Erythroblast (primary cell): ENCODE data around the gene SPOCK1.

Experiments
- GATA1 ChIP-seq: IDR thresholded peaks from 2 replicates; pipeline ENCODE4 v1.6.1; 2011; ENCODE audit warnings: low read depth, mild to moderate bottlenecking, control low read depth, low read length, moderate library complexity
- POLR2A ChIP-seq: IDR thresholded peaks from 2 replicates; pipeline ENCODE4 v1.6.1; 2011; ENCODE audit warnings: mild to moderate bottlenecking, low read length

DNA sequence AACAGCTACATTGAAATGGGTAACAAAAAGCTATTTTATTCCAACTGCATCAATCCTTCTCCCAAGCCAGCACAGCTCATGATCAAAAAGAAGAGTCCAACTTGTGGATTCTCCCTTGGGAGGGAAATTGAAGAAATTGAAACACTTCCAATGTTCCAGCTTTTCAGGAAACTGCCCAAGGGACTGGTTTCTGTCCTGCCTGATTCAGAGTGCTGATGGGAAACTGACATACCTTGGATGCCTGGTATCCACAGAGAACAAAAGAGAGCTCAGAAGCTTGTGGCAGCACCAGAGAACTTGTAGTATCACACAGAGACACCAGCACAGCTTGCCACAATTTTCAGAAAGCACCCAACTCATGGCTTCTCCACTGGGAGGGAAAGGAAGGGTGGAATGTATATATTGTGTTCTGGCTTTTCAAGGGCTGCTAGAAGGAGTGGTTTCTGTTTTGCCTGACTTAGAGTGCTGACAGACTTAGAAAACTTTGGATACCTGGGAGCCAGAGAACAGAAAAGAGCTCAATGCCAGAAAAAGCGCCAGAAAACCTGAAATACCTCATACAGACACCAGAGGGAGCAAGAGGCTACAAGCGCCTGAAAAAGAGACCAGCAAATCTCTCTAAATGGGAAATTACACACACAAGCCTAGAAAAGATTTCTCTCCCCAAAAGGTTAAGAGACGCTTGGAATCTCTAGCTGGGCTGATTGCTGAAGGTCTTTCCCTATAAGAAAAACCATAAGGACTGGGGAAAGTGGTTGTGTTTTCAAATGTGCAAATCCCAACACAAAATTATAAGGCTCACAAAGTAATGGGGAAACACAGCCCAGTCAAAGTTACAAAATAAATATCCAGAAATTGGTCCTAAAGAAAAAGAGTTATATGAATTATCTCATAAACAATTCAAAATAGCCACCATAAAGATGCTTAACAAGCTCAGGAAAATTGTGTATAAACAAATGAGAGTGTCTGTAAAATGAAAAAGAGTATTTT, 178.8 kb downstream of the SPOCK1 start:
- TF ChIP-seq POLR2A (no peak), GATA1 (no peak)
